Transverse colon (tissue), 4 donors: ENCODE measurements around the gene AJAP1. TPM values are rescaled to one million over a fixed set of nuclear protein-coding genes. Genes with fewer than 3 reads are reported as not detected.

ENCODE experiments used
- DNase-seq: peaks from one replicate; pipeline ENCODE4 v3.0.0-alpha.2; 2019
- H3K27ac ChIP-seq, 4 donors: fragments of 200-600 bp; sonication (generic); 2 replicates each; pipeline ENCODE4 v1.5.1; 2016 to 2018; ENCODE audit warnings: inconsistent platforms in 4 of 4
- H3K27me3 ChIP-seq: fragments of 200-600 bp; sonication (generic); 2 replicates; pipeline ENCODE4 v1.5.1; 2017; ENCODE audit warnings: inconsistent platforms
- H3K36me3 ChIP-seq, 4 donors: fragments of 200-600 bp; sonication (generic); 2 replicates each; pipeline ENCODE4 v1.5.1; 2017 to 2019; ENCODE audit warnings: inconsistent platforms in 4 of 4
- H3K4me1 ChIP-seq, 4 donors: fragments of 200-600 bp; sonication (generic); 2 replicates each; pipeline ENCODE4 v1.5.1; 2017 to 2020; ENCODE audit warnings: inconsistent platforms in 4 of 4
- H3K4me3 ChIP-seq, 4 donors: fragments of 200-600 bp; sonication (generic); 1 replicate in 1 of 4; 2 replicates in 3 of 4; pipeline versions ENCODE4 v1.5.1 to v1.6.1; 2017 to 2019; ENCODE audit warnings: inconsistent platforms in 4 of 4
- H3K9me3 ChIP-seq, 2 donors: fragments of 200-600 bp; sonication (generic); 2 replicates each; pipeline ENCODE4 v1.5.1; 2017 to 2019; ENCODE audit warnings: inconsistent platforms in 2 of 2
- CTCF ChIP-seq, 5 experiments: fragments of 200-600 bp in 3 of 5; fragments of 450-650 bp in 2 of 5; sonication (generic) in 3 of 5; IDR thresholded peaks; 1 replicate in 2 of 5; 2 replicates in 3 of 5; pipeline ENCODE4 v1.5.1; 2016 to 2017; ENCODE audit warnings: antibody characterized with exemption in 5 of 5, inconsistent platforms in 3 of 5, mild to moderate bottlenecking in 2 of 5, moderate library complexity in 1 of 5
- EP300 ChIP-seq: sonication (generic); formaldehyde crosslinking; IDR thresholded peaks from one replicate; pipeline ENCODE4 v1.6.1; 2017; ENCODE audit warnings: antibody characterized with exemption, low read depth
- POLR2A ChIP-seq: fragments of 450-650 bp; IDR thresholded peaks from one replicate; pipeline ENCODE4 v1.6.1; 2016; ENCODE audit warnings: antibody characterized with exemption, mild to moderate bottlenecking, moderate library complexity
- POLR2AphosphoS5 ChIP-seq, 3 donors: sonication (generic); formaldehyde crosslinking; IDR thresholded peaks; one replicate each; pipeline ENCODE4 v1.6.1; 2016; ENCODE audit warnings: antibody characterized with exemption in 3 of 3
- WGBS, 2 donors: methylation state at CpG; one replicate each; pipeline ENCODE4 v1.1.5; 2018; ENCODE audit warnings: low coverage in 1 of 2; 5-methylcytosine and 5-hydroxymethylcytosine counted together
- in situ Hi-C, 4 donors: fragments of 200-750 bp; cut with MboI; loops; one replicate each; pipeline versions ENCODE4 v1.15.0 to v1.15.1; 2017; ENCODE audit warnings: low sequenced_read_pairs in 3 of 4, low pct_ligation_motif_present in 1 of 4, low pct_unique_long_range_greater_than_20kb in 1 of 4
- intact Hi-C: fragments of 100-400 bp; cut with DNase I; formaldehyde crosslinking; loops from one replicate; pipeline ENCODE4 v1.15.1; 2023; ENCODE audit warnings: low total_unique reads
- total RNA-seq, 4 donors: library from RNA; depleted of rRNA; stranded (reverse); fragments of >200 nt; gene quantifications; one replicate each; pipeline ENCODE4 v1.1.0, GENCODE V29; 2016

AJAP1 gene
- total RNA-seq, 4 donors from 2014 or later: 0.14 to 0.16 TPM; not detected in 2

DNA sequence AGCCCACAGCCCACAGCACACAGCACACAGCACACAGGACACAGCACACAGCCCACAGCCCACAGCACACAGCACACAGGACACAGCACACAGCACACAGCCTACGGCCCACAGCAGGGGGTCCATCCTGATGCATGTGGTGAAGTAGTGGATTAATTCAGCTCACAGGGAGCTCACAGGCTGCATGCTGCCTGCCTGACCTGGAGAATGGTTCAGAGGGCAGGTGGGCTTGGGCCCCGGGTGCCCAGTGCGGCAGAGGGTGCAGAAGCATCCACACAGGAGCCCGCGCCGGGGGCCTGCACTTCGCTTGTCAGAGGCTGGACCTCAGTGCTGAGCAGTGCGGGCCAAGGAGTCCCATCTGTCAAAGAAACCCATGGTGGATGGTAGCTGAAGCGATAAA, 21.1 kb upstream of the AJAP1 start:
- Histone ChIP-seq H3K27ac (no peak overlapping the region), H3K36me3 (no peaks in the 10 kb centered on the region), H3K9me3 (no peaks in the 10 kb centered on the region), H3K27me3 (no peaks in the 10 kb centered on the region), H3K4me3 (no peak overlapping the region), H3K4me1 (no peaks in the 10 kb centered on the region)
- in situ Hi-C loops (no loop called here), intact Hi-C loops (no loop called here)
- WGBS, 2 donors: 77% methylated on average over 9 of the region's 9 CpGs; no CpG with 5 or more reads in 1 of the 2 donors
- no peak for DNase-seq
- no peak for TF ChIP-seq POLR2AphosphoS5 (IDR thresholded peaks at IDR 0.05)
- no peak for TF ChIP-seq POLR2A
- no peak for TF ChIP-seq EP300
- no peak for TF ChIP-seq CTCF (IDR thresholded peaks at IDR 0.05)

- in situ Hi-C loops: no loop called here
- H3K4me1 ChIP-seq: no peaks in the 10 kb centered on the region
- no peaks in the 10 kb centered on the region for H3K36me3 ChIP-seq
- TF ChIP-seq POLR2AphosphoS5 (IDR thresholded peaks at IDR 0.05) (no peak), POLR2A (no peak), EP300 (no peak), CTCF (IDR thresholded peaks at IDR 0.05) (no peak)
- H3K27ac ChIP-seq: no peak overlapping the region
- no peak overlapping the region for H3K4me3 ChIP-seq
- no peaks in the 10 kb centered on the region for H3K9me3 ChIP-seq
- DNase-seq: no peak
- intact Hi-C loops: no loop called here
- H3K27me3 ChIP-seq: no peaks in the 10 kb centered on the region
- WGBS, 2 donors: 63% methylated on average over 14 of the region's 14 CpGs; no CpG with 5 or more reads in 1 of the 2 donors
Observed at GRCh38 chr1:4634156-4634792, 20.1 kb upstream of the AJAP1 start.

- TF ChIP-seq EP300: no peak
- no peak for TF ChIP-seq POLR2AphosphoS5 (IDR thresholded peaks at IDR 0.05)
- no peak for TF ChIP-seq CTCF (IDR thresholded peaks at IDR 0.05)
- no peak for TF ChIP-seq POLR2A
- intact Hi-C loops (no loop called here), in situ Hi-C loops (no loop called here)
- Histone ChIP-seq H3K4me1 (no peaks in the 10 kb centered on the region), H3K27ac (no peak overlapping the region), H3K36me3 (no peaks in the 10 kb centered on the region), H3K9me3 (no peaks in the 10 kb centered on the region), H3K27me3 (peaks cover 5% of the 10 kb centered on the region), H3K4me3 (no peak overlapping the region)
- 62 to 80% methylated on average over 1 to 12 of the region's 12 CpGs for WGBS, 2 donors
- DNase-seq: no peak
Observed at GRCh38 chr1:4634793-4635406, 19.5 kb upstream of the AJAP1 start.

GRCh38 chr1:4636186-4636585, 18.2 kb upstream of the AJAP1 start:
- Histone ChIP-seq H3K9me3 (no peaks in the 10 kb centered on the region), H3K4me3 (no peak overlapping the region), H3K27ac (no peak overlapping the region), H3K36me3 (no peaks in the 10 kb centered on the region), H3K27me3 (peaks cover 5% of the 10 kb centered on the region), H3K4me1 (no peaks in the 10 kb centered on the region)
- DNase-seq: no peak
- in situ Hi-C loops (no loop called here), intact Hi-C loops (no loop called here)
- WGBS, 2 donors: 40 to 82% methylated on average over 1 to 8 of the region's 8 CpGs
- no peak for TF ChIP-seq POLR2AphosphoS5 (IDR thresholded peaks at IDR 0.05)
